Astrocyte (in vitro differentiated cells and primary cell): Measurements from ENCODE around the gene COMMD1. TPM values are rescaled to one million over a fixed set of nuclear protein-coding genes. Genes with fewer than 3 reads are reported as not detected.

Experiments
- DNase-seq: peaks from one replicate; pipeline ENCODE4 v3.0.0-alpha.2; 2010; ENCODE audit warnings: low read depth
- FAIRE-seq: peaks from 2 replicates; lab custom pipeline; 2011; peaks lifted over from hg19 to GRCh38; lab: Jason Lieb, UNC
- H2AFZ ChIP-seq: 2 replicates; pipeline ENCODE4 v1.6.0; 2012; ENCODE audit warnings: low read depth, low read length, inconsistent platforms
- H3K27ac ChIP-seq: 2 replicates; pipeline ENCODE4 v1.5.1; 2011; ENCODE audit warnings: low read depth, low read length, inconsistent platforms
- H3K27me3 ChIP-seq: 2 replicates; pipeline ENCODE4 v1.6.0; 2011; ENCODE audit warnings: low read length, inconsistent platforms; ENCODE audit not compliant: insufficient read depth
- H3K36me3 ChIP-seq: 2 replicates; pipeline ENCODE4 v1.5.1; 2011; ENCODE audit warnings: low read length, inconsistent platforms; ENCODE audit not compliant: insufficient read depth
- H3K4me1 ChIP-seq: 2 replicates; pipeline ENCODE4 v1.5.1; 2011; ENCODE audit warnings: low read length, inconsistent platforms; ENCODE audit not compliant: insufficient read depth
- H3K4me2 ChIP-seq: 2 replicates; pipeline ENCODE4 v1.6.0; 2012; ENCODE audit warnings: low read length, inconsistent platforms
- H3K4me3 ChIP-seq: 2 replicates; pipeline ENCODE4 v1.5.1; 2011; ENCODE audit warnings: low read depth, mild to moderate bottlenecking, low read length, inconsistent platforms; ENCODE audit not compliant: insufficient read depth
- H3K79me2 ChIP-seq: 2 replicates; pipeline ENCODE4 v1.6.0; 2012; ENCODE audit warnings: mild to moderate bottlenecking, low read length, inconsistent platforms; ENCODE audit not compliant: insufficient read depth
- H3K9ac ChIP-seq: 2 replicates; pipeline ENCODE4 v1.6.0; 2012; ENCODE audit warnings: mild to moderate bottlenecking, low read length, inconsistent platforms
- H3K9me3 ChIP-seq: 2 replicates; pipeline ENCODE4 v1.5.1; 2012; ENCODE audit warnings: low read depth, mild to moderate bottlenecking, low read length, inconsistent platforms; ENCODE audit not compliant: insufficient read depth
- H4K20me1 ChIP-seq: 2 replicates; pipeline ENCODE4 v1.6.0; 2012; ENCODE audit warnings: low read length, inconsistent platforms; ENCODE audit not compliant: insufficient read depth
- H3K27ac Mint-ChIP-seq: one replicate; pipeline ENCODE4 v1.8.0; 2021; ENCODE audit warnings: mild to moderate bottlenecking, mixed read lengths; ENCODE audit not compliant: unreplicated experiment
- H3K27me3 Mint-ChIP-seq: one replicate; pipeline ENCODE4 v1.8.0; 2021; ENCODE audit warnings: low read depth, mixed read lengths; ENCODE audit not compliant: unreplicated experiment
- H3K36me3 Mint-ChIP-seq: one replicate; pipeline ENCODE4 v1.8.0; 2021; ENCODE audit warnings: low read depth, mixed read lengths; ENCODE audit not compliant: unreplicated experiment
- H3K4me1 Mint-ChIP-seq: one replicate; pipeline ENCODE4 v1.8.0; 2021; ENCODE audit warnings: low read depth, mixed read lengths; ENCODE audit not compliant: unreplicated experiment
- H3K4me3 Mint-ChIP-seq: one replicate; pipeline ENCODE4 v1.8.0; 2021; ENCODE audit warnings: mild to moderate bottlenecking, moderate library complexity, mixed read lengths; ENCODE audit not compliant: unreplicated experiment
- H3K9me3 Mint-ChIP-seq: one replicate; pipeline ENCODE4 v1.8.0; 2021; ENCODE audit warnings: mild to moderate bottlenecking, mixed read lengths; ENCODE audit not compliant: unreplicated experiment
- CTCF ChIP-seq: IDR thresholded peaks from 2 replicates; pipeline ENCODE4 v1.5.1; 2011; ENCODE audit warnings: low read depth, mild to moderate bottlenecking, inconsistent platforms, low read length, moderate library complexity; ENCODE audit not compliant: insufficient read depth
- EZH2 ChIP-seq: IDR thresholded peaks from 2 replicates; pipeline ENCODE4 v1.6.1; 2012; ENCODE audit warnings: mild to moderate bottlenecking, low read length, inconsistent platforms; ENCODE audit not compliant: insufficient read depth
- total RNA-seq: library from RNA; stranded (reverse); gene quantifications from 2 replicates; pipeline ENCODE4 v1.2.1, GENCODE V29; 2021

COMMD1 gene
- total RNA-seq, 1 donor from 2014 or later = 32.0 TPM

DNA sequence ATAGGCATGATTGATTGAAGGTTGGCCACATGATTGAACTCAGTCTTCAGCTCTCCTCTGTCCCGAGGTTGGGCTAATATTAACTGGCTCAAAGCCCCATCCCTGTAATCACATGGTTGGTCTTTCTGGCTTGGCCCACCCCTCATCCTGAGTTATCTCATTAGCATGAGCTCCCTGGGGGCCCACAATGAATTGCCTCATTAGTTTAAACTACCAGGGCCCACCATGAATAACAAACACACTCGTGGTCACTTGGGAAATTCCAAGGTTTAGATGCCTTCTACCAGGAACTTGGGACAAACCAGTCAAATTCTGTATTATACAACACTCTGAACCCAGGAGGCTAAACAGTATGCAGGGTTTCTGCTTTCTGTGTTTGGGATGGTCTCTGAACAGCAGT, 168.8 kb downstream of the COMMD1 start:
- H3K27ac Mint-ChIP-seq = no peak overlapping the region
- FAIRE-seq (no peak), DNase-seq (no peak)
- H3K36me3 Mint-ChIP-seq = peaks cover 3% of the 10 kb centered on the region
- no peak overlapping the region for H3K27ac ChIP-seq
- no peaks in the 10 kb centered on the region for H3K79me2 ChIP-seq
- H3K9ac ChIP-seq = no peak overlapping the region
- TF ChIP-seq EZH2 (no peak), CTCF (no peak)
- no peaks in the 10 kb centered on the region for H3K4me1 Mint-ChIP-seq
- H3K4me2 ChIP-seq = no peak overlapping the region
- H2AFZ ChIP-seq = no peak overlapping the region
- H4K20me1 ChIP-seq = no peaks in the 10 kb centered on the region
- peaks cover 3% of the 10 kb centered on the region for H3K9me3 Mint-ChIP-seq
- no peaks in the 10 kb centered on the region for H3K4me1 ChIP-seq
- peaks cover 3% of the 10 kb centered on the region for H3K9me3 ChIP-seq
- H3K4me3 Mint-ChIP-seq = no peak overlapping the region
- H3K4me3 ChIP-seq = no peak overlapping the region
- no peaks in the 10 kb centered on the region for H3K27me3 ChIP-seq
- H3K36me3 ChIP-seq = no peaks in the 10 kb centered on the region
- H3K27me3 Mint-ChIP-seq = no peaks in the 10 kb centered on the region

- Mint-ChIP-seq H3K27me3 (no peaks in the 10 kb centered on the region), H3K9me3 (peaks cover 3% of the 10 kb centered on the region), H3K36me3 (peaks cover 3% of the 10 kb centered on the region), H3K4me1 (no peaks in the 10 kb centered on the region), H3K4me3 (no peak overlapping the region), H3K27ac (no peak overlapping the region)
- TF ChIP-seq CTCF = no peak
- TF ChIP-seq EZH2 = no peak
- Histone ChIP-seq H3K9ac (no peak overlapping the region), H2AFZ (no peak overlapping the region), H4K20me1 (no peaks in the 10 kb centered on the region), H3K27ac (no peak overlapping the region), H3K4me2 (no peak overlapping the region), H3K4me1 (peaks cover 4% of the 10 kb centered on the region), H3K79me2 (no peaks in the 10 kb centered on the region), H3K36me3 (no peaks in the 10 kb centered on the region), H3K9me3 (peaks cover 3% of the 10 kb centered on the region), H3K27me3 (no peaks in the 10 kb centered on the region), H3K4me3 (no peak overlapping the region)
- peak; percentile 14 for DNase-seq
- no peak for FAIRE-seq
Observed at GRCh38 chr2:62076980-62077638, 171.6 kb downstream of the COMMD1 start.

DNA sequence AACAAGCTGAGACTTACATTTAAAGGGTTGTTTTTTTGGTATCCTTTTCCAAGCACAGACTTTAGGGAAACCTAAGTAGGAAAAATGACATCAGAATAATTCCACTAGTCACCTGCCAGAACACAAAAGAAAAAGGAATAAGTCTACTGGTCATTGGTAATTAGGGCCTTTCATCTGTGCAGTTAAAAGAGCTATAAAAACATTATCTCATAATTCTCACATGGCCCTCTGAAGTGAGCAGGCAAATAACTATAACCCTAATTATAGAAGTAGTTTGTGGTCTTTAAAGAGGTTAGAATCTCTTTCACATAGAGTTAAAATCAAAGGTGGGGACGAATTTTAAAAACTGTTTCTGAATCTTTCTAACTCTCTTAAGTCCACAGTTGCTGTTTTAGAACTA, 179.3 kb downstream of the COMMD1 start:
- Histone ChIP-seq H3K4me2 (no peak overlapping the region), H3K4me1 (peaks cover 7% of the 10 kb centered on the region), H3K27ac (no peak overlapping the region), H3K9me3 (no peaks in the 10 kb centered on the region), H2AFZ (no peak overlapping the region), H3K36me3 (no peaks in the 10 kb centered on the region), H3K79me2 (no peaks in the 10 kb centered on the region), H3K27me3 (no peaks in the 10 kb centered on the region), H3K4me3 (no peak overlapping the region), H4K20me1 (no peaks in the 10 kb centered on the region), H3K9ac (no peak overlapping the region)
- H3K4me3 Mint-ChIP-seq = no peak overlapping the region
- DNase-seq (no peak), FAIRE-seq (no peak)
- no peaks in the 10 kb centered on the region for H3K27me3 Mint-ChIP-seq
- no peaks in the 10 kb centered on the region for H3K36me3 Mint-ChIP-seq
- TF ChIP-seq CTCF (no peak), EZH2 (no peak)
- H3K9me3 Mint-ChIP-seq = no peaks in the 10 kb centered on the region
- H3K27ac Mint-ChIP-seq = no peak overlapping the region
- no peaks in the 10 kb centered on the region for H3K4me1 Mint-ChIP-seq
